ENCODE results near the gene RFT1. TPM values are rescaled to one million over a fixed set of nuclear protein-coding genes. Genes with fewer than 3 reads are reported as not detected.

The RFT1 gene
- total RNA-seq, 1 donor from 2014 or later = 14.8 TPM

DNA sequence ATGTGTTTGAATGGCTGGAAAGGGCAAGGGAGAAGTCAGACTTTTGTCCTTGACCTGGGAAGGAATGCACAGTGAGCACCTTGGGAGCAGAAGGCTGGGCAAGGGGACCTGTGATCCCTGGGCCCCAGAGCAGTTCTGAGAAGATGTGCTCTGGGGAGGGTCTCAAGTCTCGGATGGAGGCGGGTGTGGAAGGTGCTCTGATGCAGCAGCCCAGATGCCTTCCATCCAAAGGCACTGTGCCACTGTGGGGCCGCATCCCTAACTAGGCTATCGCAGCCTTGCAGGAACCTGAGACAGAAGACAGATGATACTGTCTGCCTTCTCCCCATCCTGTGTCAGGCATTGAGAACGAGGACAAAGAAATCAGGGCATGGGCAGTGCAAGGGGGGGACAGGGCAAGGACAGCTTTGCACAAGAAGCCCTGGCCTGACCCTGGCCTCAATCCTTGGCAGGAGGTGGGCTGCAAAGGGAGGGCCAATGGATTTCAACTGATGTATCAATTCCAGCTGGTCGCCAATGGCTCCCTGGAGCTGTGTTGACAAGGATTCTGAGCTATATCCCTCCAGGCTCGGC, 16.2 kb upstream of the RFT1 start:
- Mint-ChIP-seq H3K27me3 (ENCODE audit: low read depth) (no peaks in the 10 kb centered on the region), H3K36me3 (ENCODE audit: low read depth) (no peaks in the 10 kb centered on the region), H3K9me3 (ENCODE audit: low read depth) (no peaks in the 10 kb centered on the region), H3K27ac (ENCODE audit: unreplicated experiment) (no peak overlapping the region), H3K4me3 (ENCODE audit: unreplicated experiment) (no peak overlapping the region), H3K4me1 (ENCODE audit: low read depth) (no peaks in the 10 kb centered on the region)
- TF ChIP-seq, protein P1, sequence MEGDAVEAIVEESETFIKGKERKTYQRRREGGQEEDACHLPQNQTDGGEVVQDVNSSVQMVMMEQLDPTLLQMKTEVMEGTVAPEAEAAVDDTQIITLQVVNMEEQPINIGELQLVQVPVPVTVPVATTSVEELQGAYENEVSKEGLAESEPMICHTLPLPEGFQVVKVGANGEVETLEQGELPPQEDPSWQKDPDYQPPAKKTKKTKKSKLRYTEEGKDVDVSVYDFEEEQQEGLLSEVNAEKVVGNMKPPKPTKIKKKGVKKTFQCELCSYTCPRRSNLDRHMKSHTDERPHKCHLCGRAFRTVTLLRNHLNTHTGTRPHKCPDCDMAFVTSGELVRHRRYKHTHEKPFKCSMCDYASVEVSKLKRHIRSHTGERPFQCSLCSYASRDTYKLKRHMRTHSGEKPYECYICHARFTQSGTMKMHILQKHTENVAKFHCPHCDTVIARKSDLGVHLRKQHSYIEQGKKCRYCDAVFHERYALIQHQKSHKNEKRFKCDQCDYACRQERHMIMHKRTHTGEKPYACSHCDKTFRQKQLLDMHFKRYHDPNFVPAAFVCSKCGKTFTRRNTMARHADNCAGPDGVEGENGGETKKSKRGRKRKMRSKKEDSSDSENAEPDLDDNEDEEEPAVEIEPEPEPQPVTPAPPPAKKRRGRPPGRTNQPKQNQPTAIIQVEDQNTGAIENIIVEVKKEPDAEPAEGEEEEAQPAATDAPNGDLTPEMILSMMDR (IDR thresholded peaks at IDR 0.05) = no peak
- peak; percentile 68 for DNase-seq (ENCODE audit: low spot score)

GRCh38 chr3:53145713-53146080, 15.5 kb upstream of the RFT1 start:
- TF ChIP-seq, protein P1 (IDR thresholded peaks at IDR 0.05) = no peak
- no peak overlapping the region for H3K27ac Mint-ChIP-seq (ENCODE audit: unreplicated experiment)
- no peaks in the 10 kb centered on the region for H3K9me3 Mint-ChIP-seq (ENCODE audit: low read depth)
- H3K4me3 Mint-ChIP-seq (ENCODE audit: unreplicated experiment) = no peak overlapping the region
- DNase-seq (ENCODE audit: low spot score) = no peak
- H3K36me3 Mint-ChIP-seq (ENCODE audit: low read depth) = no peaks in the 10 kb centered on the region
- H3K27me3 Mint-ChIP-seq (ENCODE audit: low read depth) = no peaks in the 10 kb centered on the region
- H3K4me1 Mint-ChIP-seq (ENCODE audit: low read depth) = peaks cover 5% of the 10 kb centered on the region

DNA sequence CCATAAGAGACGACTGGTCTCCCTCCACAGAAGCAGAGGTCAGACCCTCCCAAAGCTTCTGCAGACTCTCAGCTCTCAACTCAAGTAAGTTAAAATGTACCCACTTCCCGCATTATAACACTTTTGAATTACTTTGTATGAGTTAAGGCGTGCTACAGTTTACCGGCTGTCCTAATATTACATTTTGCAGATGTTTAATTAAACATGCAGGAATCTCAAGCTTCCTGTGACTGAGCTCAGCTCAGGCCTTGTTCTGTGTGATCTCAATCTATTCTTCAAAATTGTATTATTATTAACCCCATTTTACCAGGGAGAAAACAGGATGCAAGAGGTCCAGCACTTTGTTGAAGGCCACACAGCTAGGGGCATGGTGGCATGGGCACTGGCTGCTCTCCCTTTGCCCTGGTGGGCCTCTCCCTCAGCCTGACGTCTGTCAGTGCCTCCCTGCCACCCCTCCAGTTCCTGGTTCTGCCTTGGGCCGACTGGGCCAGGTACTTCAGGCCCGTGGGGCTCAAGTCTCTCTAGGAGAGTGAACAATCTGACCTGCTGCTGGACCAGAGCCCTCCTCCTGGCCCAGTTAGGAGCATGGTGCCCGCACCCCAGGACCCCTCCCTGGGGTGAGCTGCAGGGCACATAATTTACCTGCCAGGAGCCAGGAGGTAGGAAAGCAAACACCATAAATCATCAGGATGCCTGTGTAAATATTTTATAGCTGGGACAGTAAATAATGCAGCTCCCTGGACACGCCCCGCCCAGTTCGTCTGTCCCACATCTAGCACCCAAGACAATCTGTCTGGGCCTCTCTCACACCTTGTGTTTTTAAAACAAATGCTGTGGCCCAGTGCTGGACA, 14.9 kb upstream of the RFT1 start:
- Mint-ChIP-seq H3K27ac (ENCODE audit: unreplicated experiment) (no peak overlapping the region), H3K36me3 (ENCODE audit: low read depth) (no peaks in the 10 kb centered on the region), H3K27me3 (ENCODE audit: low read depth) (no peaks in the 10 kb centered on the region), H3K4me3 (ENCODE audit: unreplicated experiment) (no peak overlapping the region), H3K4me1 (ENCODE audit: low read depth) (peaks cover 11% of the 10 kb centered on the region), H3K9me3 (ENCODE audit: low read depth) (no peaks in the 10 kb centered on the region)
- DNase-seq (ENCODE audit: low spot score) = peak; percentile 46
- TF ChIP-seq, protein P1 (IDR thresholded peaks at IDR 0.05) = no peak

DNA sequence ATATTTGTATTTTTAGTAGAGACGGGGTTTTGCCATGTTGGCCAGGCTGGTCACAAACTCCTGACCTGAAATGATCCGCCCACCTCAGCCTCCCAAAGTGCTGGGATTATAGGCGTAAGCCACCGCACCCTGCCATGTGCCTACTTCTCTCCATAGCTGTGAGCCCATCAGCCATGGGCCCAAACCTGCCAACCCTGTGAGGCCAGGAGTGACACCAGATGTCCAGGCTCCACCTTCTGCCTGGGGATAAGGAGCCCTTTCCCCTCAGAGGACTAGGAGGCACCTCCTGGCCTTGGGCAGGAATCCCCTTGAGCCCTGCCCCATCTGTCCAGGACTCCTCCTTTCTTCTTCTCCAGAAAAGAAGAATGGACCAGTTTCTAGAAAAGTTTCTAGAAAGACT, 14.2 kb upstream of the RFT1 start:
- H3K27me3 Mint-ChIP-seq (ENCODE audit: low read depth) = no peaks in the 10 kb centered on the region
- H3K9me3 Mint-ChIP-seq (ENCODE audit: low read depth) = no peaks in the 10 kb centered on the region
- TF ChIP-seq, protein P1 (IDR thresholded peaks at IDR 0.05) = no peak
- H3K4me3 Mint-ChIP-seq (ENCODE audit: unreplicated experiment) = no peak overlapping the region
- no peak overlapping the region for H3K27ac Mint-ChIP-seq (ENCODE audit: unreplicated experiment)
- peak; percentile 54 for DNase-seq (ENCODE audit: low spot score)
- peaks cover 17% of the 10 kb centered on the region for H3K4me1 Mint-ChIP-seq (ENCODE audit: low read depth)
- H3K36me3 Mint-ChIP-seq (ENCODE audit: low read depth) = no peaks in the 10 kb centered on the region

GRCh38 chr3:53142986-53143385, 12.8 kb upstream of the RFT1 start:
- no peaks in the 10 kb centered on the region for H3K27me3 Mint-ChIP-seq (ENCODE audit: low read depth)
- TF ChIP-seq, protein P1 (IDR thresholded peaks at IDR 0.05) = no peak
- DNase-seq (ENCODE audit: low spot score) = no peak
- no peaks in the 10 kb centered on the region for H3K36me3 Mint-ChIP-seq (ENCODE audit: low read depth)
- no peak overlapping the region for H3K4me3 Mint-ChIP-seq (ENCODE audit: unreplicated experiment)
- H3K27ac Mint-ChIP-seq (ENCODE audit: unreplicated experiment) = no peak overlapping the region
- no peaks in the 10 kb centered on the region for H3K9me3 Mint-ChIP-seq (ENCODE audit: low read depth)
- peaks cover 17% of the 10 kb centered on the region for H3K4me1 Mint-ChIP-seq (ENCODE audit: low read depth)

All from chondrocyte (in vitro differentiated cells).